Large intestine (tissue), 3 donors: ENCODE data around the gene TBC1D23. TPM values are rescaled to one million over a fixed set of nuclear protein-coding genes. Genes with fewer than 3 reads are reported as not detected.
"Not testable (repeated sequence)": the region's sequence is repeated elsewhere in the genome, so short reads cannot be mapped to it uniquely, and the experiment has no call there.

ENCODE experiments used
- DNase-seq, 2 donors: peaks; one replicate each; pipeline versions ENCODE4 v3.0.0 to v3.0.0-alpha.2; 2013
- H3K27ac ChIP-seq: one replicate; pipeline ENCODE4 v1.5.1; 2013; ENCODE audit warnings: low read length
- H3K27me3 ChIP-seq: 2 replicates; pipeline ENCODE4 v1.6.1; 2013; ENCODE audit warnings: low read length; ENCODE audit not compliant: control insufficient read depth, insufficient read depth
- H3K36me3 ChIP-seq: 2 replicates; pipeline ENCODE4 v1.6.1; 2013; ENCODE audit warnings: low read length; ENCODE audit not compliant: control insufficient read depth, insufficient read depth
- H3K4me1 ChIP-seq: one replicate; pipeline ENCODE4 v1.6.1; 2013; ENCODE audit warnings: low read length; ENCODE audit not compliant: control insufficient read depth, insufficient read depth
- H3K4me3 ChIP-seq: one replicate; pipeline ENCODE4 v1.5.1; 2013; ENCODE audit warnings: low read length
- H3K9me3 ChIP-seq: one replicate; pipeline ENCODE4 v1.6.1; 2013; ENCODE audit warnings: mild to moderate bottlenecking, low read depth, low read length, moderate library complexity; ENCODE audit not compliant: control insufficient read depth
- WGBS: methylation state at CpG from one replicate; pipeline ENCODE4 v1.1.5; 2013; ENCODE audit warnings: low lambda C conversion rate; ENCODE audit not compliant: insufficient coverage; 5-methylcytosine and 5-hydroxymethylcytosine counted together
- polyA plus RNA-seq: library from polyadenylated mRNA; unstranded; fragments of 120-200 nt; gene quantifications from one replicate; pipeline ENCODE4 v1.2.1, GENCODE V29; 2013

The TBC1D23 gene
- polyA plus RNA-seq, 1 donor: 37.1 TPM

DNA sequence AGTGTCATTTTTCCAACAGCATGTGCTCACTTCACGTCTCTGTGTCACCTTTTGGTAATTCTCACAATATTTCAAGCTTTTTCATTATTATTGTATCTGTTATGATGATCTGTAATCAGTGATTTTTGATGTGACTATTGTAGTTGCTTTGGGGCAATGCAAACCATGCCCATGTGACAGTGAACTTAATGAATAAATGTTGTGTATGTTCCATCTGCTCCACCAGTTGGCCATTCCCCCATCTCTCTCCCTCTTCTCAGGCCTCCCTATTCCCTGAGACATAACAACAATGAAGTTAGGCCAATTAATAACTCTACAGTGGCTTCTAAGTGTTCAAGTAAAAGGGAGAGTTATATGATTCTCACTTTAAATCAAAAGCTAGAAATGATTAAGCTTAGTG lies 32.5 kb upstream of the TBC1D23 start:
- Histone ChIP-seq H3K4me1 (no peaks in the 10 kb centered on the region), H3K27me3 (no peaks in the 10 kb centered on the region), H3K27ac (no peak overlapping the region), H3K36me3 (no peaks in the 10 kb centered on the region), H3K4me3 (no peak overlapping the region), H3K9me3 (peaks cover 4% of the 10 kb centered on the region)
- no CpG with 5 or more reads among the region's 1 CpG for WGBS
- no peak for DNase-seq

DNA sequence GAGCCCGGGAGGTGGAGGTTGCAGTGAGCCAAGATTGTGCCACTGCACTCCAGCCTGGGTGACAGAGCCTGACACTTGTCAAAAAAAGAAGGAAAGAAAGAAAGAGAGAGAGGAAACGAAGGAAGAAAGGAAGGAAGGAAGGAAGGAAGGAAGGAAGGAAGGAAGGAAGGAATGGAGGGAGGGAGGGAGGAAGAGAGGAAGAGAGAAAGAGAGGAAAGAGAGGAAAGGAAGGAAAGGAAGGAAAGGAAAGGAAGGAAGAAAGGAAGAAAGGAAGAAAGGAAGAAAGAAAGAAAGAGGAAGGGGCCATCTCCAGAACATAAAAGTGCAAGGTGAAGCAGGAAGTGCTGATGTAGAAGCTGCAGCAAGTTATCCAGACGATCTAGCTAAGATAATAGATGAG lies 31.6 kb upstream of the TBC1D23 start:
- DNase-seq, H3K4me3 ChIP-seq, H3K27me3 ChIP-seq, H3K36me3 ChIP-seq, H3K9me3 ChIP-seq, H3K27ac ChIP-seq, H3K4me1 ChIP-seq: not testable (repeated sequence)
- WGBS: 91% methylated on average over 1 of the region's 3 CpGs

DNA sequence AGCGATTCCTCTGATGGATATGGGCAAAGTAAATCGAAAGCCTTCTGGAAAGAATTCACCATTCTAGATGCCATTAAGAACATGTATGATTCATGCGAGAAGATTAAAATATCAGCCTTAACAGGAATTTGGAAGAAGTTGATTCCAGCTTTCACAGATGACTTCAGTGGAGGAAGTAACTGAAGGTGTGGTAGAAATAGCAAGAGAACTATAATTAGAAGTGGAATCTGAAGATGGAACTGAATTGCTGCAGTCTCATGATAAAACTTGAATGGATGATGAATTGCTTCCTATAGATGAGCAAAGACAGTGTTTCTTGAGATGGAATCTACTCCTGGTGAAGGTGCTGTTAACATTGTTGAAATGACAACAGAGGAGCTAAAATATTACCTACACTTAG lies 30.1 kb upstream of the TBC1D23 start:
- 100% methylated on average over 1 of the region's 3 CpGs for WGBS
- no peak for DNase-seq
- H3K4me3 ChIP-seq: no peak overlapping the region
- H3K4me1 ChIP-seq: no peaks in the 10 kb centered on the region
- H3K27ac ChIP-seq: no peak overlapping the region
- no peaks in the 10 kb centered on the region for H3K36me3 ChIP-seq
- H3K9me3 ChIP-seq: no peaks in the 10 kb centered on the region
- no peaks in the 10 kb centered on the region for H3K27me3 ChIP-seq

DNA sequence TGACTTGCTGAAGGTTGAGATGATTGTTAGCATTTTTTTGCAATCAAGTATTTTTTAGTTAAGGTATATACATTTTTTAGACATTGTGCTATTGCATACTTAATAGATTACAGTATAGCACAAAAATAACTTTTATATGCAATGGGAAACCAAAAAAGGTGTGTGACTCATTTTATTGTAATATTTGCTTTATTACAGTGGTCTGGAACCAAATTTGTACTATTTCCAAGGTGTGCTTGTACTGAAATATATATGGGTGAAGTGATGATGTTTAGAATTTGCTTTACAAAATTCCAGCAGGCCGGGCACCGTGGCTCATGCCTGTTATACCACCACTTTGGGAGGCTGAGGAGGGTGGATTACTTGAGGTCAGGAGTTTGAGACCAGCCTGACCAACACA lies 29.1 kb upstream of the TBC1D23 start:
- Histone ChIP-seq H3K4me3 (no peak overlapping the region), H3K36me3 (no peaks in the 10 kb centered on the region), H3K27ac (no peak overlapping the region), H3K4me1 (no peaks in the 10 kb centered on the region), H3K27me3 (no peaks in the 10 kb centered on the region), H3K9me3 (no peaks in the 10 kb centered on the region)
- WGBS: no CpG with 5 or more reads among the region's 2 CpGs
- DNase-seq: no peak

DNA sequence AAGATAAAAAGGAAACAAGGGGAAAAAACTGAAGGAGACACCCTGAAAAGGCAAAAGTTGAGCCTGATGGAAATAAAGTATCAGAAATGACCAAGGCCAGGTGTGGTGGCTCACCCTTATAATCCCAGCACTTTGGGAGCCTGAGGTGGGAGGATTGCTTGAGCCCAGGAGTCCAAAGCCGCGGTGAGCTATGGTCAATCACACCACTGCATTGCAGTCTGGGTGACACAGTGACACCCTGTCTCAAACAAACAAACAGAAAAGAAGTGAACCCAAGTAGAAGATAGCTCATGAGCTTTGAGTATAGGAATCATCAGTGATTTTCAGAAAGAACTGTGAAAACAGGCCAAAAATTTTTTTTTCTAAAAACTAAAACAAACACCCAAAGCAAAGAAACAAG lies 26.4 kb upstream of the TBC1D23 start:
- no CpG with 5 or more reads among the region's 2 CpGs for WGBS
- no peaks in the 10 kb centered on the region for H3K9me3 ChIP-seq
- no peaks in the 10 kb centered on the region for H3K4me1 ChIP-seq
- no peaks in the 10 kb centered on the region for H3K27me3 ChIP-seq
- no peak overlapping the region for H3K27ac ChIP-seq
- no peak for DNase-seq
- no peak overlapping the region for H3K4me3 ChIP-seq
- H3K36me3 ChIP-seq: no peaks in the 10 kb centered on the region

DNA sequence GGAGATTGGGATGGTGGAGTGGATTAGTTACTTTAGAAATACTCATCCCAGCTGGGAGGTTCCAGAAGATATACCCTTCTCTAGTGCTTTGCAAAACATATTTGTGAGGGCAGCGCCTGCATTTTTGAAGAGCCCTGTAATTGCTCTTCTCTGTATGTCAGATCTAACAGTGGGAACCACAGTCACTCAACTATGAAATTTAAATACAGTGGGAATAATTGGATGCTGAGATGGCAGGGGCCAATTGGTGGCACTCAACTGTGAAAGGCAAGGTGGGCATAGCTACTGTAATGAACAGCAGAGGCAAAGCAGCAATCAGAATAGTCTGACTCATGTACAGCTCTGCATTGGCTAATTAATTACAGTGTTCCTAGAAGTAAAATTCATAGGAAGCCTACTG lies 22.2 kb upstream of the TBC1D23 start:
- H3K9me3 ChIP-seq: no peaks in the 10 kb centered on the region

DNA sequence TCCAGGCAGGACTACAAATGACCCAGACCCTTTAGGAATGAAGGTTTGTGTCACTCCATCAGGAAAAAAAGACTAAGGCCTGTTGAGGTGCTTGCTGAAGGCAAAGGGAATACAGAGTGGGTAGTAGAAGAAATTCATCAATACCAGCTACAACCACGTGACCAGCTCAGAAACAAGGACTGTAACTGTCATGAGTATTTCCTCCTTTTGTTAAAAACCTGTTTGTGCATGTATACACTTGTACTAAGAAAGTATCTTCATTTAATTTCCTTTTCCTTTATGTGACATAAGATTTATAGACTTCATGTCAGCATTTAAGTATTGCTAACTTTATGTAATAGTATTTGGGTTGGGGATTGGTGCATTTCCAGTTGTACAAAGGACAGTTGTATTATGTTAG lies 18.3 kb upstream of the TBC1D23 start:
- H3K4me1 ChIP-seq, DNase-seq, H3K36me3 ChIP-seq, H3K4me3 ChIP-seq, H3K27me3 ChIP-seq, H3K27ac ChIP-seq, H3K9me3 ChIP-seq: not testable (repeated sequence)
- WGBS: no CpG with 5 or more reads among the region's 1 CpG

More for the DNA sequence above, 22.2 kb upstream of the TBC1D23 start:
- Histone ChIP-seq H3K27ac (no peak overlapping the region), H3K4me3 (no peak overlapping the region), H3K36me3 (no peaks in the 10 kb centered on the region), H3K4me1 (no peaks in the 10 kb centered on the region), H3K27me3 (no peaks in the 10 kb centered on the region)
- no peak for DNase-seq
- no CpG with 5 or more reads among the region's 1 CpG for WGBS

DNA sequence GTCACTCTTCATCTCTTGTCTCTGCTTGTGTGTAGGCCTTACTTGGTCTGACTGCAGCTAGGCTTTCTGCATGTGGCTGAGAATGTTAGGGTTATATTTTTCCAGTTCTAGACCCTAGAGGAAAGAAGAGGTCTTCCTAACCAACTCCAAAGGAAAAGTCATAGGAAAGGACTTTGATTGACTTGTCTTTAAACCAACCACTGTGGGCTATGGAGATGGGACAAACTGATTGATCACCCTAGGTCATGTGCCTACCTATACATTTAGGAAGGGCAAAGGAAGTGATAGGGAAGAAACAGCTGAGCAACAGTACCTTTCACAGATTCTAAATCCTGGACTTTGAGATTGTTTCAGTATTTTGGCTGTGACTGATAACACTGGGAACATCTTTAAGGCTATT lies 16.5 kb upstream of the TBC1D23 start:
- H3K27me3 ChIP-seq: no peaks in the 10 kb centered on the region
- DNase-seq: no peak
- H3K4me1 ChIP-seq: no peaks in the 10 kb centered on the region
- no peaks in the 10 kb centered on the region for H3K9me3 ChIP-seq
- H3K27ac ChIP-seq: no peak overlapping the region
- H3K4me3 ChIP-seq: no peak overlapping the region
- no peaks in the 10 kb centered on the region for H3K36me3 ChIP-seq

DNA sequence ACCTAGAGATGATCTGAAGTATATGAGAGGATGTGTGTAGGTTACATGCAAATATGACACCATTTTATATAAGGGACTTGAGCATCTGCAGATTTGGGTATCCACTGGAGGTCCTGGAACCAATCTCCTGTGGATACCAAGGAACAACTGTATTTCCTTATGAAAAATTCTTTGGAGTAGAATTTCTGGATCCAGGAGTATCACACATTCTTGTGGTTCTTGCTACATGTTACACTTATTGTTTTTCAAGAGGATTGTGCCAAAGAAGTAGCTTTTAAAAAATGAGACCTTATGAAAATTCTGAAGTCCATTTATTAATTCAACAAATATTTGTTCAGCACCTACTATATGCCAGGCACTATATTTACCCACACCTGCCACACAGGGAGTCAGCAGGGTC lies 15.7 kb upstream of the TBC1D23 start:
- Histone ChIP-seq H3K27me3 (no peaks in the 10 kb centered on the region), H3K4me1 (no peaks in the 10 kb centered on the region), H3K9me3 (no peaks in the 10 kb centered on the region), H3K36me3 (no peaks in the 10 kb centered on the region), H3K4me3 (no peak overlapping the region), H3K27ac (no peak overlapping the region)
- DNase-seq: no peak

DNA sequence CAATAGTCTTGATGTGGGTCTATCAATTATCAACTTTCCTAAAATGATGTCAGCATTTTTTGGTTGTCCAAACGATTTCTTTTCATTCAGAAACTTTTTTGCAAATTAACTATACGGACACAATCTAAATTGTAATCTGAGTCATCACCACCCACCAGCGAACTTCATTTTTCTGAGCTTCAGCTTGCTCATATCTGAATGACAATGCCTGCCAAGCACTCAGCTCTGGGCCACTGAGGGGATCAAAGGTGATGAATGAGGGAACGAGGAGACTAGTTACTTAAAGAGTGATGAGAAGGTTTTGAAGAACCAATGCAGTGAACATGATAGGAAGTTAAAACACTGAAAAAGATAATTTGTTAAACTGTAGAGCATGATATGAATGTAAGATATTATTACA lies 14.9 kb upstream of the TBC1D23 start:
- Histone ChIP-seq H3K27ac (no peak overlapping the region), H3K4me3 (no peak overlapping the region), H3K4me1 (no peaks in the 10 kb centered on the region), H3K27me3 (no peaks in the 10 kb centered on the region), H3K36me3 (no peaks in the 10 kb centered on the region), H3K9me3 (no peaks in the 10 kb centered on the region)
- 100% methylated on average over 1 of the region's 4 CpGs for WGBS
- DNase-seq: no peak

DNA sequence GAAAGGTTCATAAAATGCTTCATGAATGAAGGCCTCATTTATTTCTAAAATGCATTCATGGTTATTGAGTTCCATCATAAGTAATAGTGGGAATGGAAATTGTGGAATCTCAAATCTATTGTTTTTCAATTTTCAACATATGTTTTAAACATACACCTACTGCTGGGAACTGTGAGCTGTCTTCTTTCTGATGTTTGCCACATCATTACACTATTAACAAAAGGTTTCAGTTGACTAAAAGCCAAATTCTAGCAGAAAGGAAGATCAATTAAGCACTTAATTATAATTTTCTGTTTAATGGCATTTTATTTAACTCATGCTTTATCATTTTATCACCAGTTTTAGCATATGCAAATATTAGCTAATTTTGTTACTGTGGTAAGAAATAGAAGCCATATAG lies 13.8 kb upstream of the TBC1D23 start:
- H3K4me1 ChIP-seq: no peaks in the 10 kb centered on the region
- no peak for DNase-seq
- H3K27me3 ChIP-seq: no peaks in the 10 kb centered on the region
- no peaks in the 10 kb centered on the region for H3K36me3 ChIP-seq
- H3K4me3 ChIP-seq: no peak overlapping the region
- H3K9me3 ChIP-seq: no peaks in the 10 kb centered on the region
- no peak overlapping the region for H3K27ac ChIP-seq

DNA sequence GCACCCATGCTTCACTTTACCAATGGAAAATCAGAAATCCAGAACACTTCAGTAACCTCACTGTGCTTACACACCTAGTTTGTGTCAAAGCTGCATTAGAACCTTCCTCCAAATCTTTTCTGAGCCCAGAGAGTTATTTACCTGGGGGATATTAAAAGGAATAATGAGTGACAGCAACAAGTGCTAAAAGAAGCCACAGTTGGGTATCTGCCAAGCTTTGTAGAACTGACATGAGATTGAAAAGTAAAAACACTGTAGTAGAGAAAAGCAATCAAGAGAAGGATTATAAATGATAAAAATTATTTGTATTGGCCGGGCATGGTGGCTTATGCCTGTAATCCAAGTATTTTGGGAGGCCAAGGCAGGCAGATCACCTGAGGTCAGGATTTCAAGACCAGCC lies 8.8 kb upstream of the TBC1D23 start:
- no peaks in the 10 kb centered on the region for H3K27me3 ChIP-seq
- H3K9me3 ChIP-seq: no peaks in the 10 kb centered on the region
- H3K4me3 ChIP-seq: no peak overlapping the region
- no peak for DNase-seq
- no CpG with 5 or more reads among the region's 1 CpG for WGBS
- H3K36me3 ChIP-seq: no peaks in the 10 kb centered on the region
- no peak overlapping the region for H3K27ac ChIP-seq
- peaks cover 5% of the 10 kb centered on the region for H3K4me1 ChIP-seq
